ENCODE data around the gene SEMA3C. TPM values are rescaled to one million over a fixed set of nuclear protein-coding genes. Genes with fewer than 3 reads are reported as not detected.

The SEMA3C gene
- total and polyA plus RNA-seq, 2 experiments from 2014 or later = 34.8 to 134 TPM

DNA sequence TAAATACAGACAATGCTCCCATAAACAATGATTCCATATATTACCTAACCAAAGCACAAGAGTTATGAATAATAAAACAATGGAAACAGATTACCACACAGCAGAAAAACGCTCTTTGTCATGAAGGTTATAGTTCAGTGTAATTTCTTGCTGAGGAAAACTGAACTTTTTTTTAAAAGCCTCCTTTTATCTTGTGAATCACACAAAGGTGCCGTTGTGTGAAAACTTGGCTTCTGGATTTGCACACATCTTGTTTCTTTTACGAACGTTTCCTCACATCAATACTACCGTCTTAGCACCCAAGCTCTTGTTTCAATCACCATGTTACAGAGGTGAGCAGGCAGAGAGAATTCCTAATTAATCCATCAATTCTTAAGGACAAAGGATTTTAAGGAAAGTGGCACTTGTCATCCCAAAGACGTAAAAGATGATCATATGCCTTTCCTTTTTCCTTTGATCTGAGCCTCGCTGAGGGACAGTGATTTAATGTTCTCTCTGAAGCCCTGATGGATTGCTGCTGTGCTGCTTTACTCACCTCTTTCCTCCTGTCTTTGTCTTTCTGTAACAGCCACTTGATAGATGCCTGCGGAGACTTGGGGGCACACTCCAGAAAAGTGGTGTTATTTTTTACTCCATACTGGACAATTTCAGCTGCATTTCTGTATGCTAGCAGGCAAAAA is 170.3 kb downstream of the SEMA3C start:
- Histone ChIP-seq H3K4me3 (no peak overlapping the region), H3K79me2 (no peaks in the 10 kb centered on the region), H3K27ac (no peak overlapping the region), H3K4me2 (no peak overlapping the region), H2AFZ (no peak overlapping the region), H3K27me3 (no peaks in the 10 kb centered on the region), H3K9me2 (replicated peaks; ENCODE audit: insufficient read depth) (no peaks in the 10 kb centered on the region), H3K36me3 (replicated peaks; ENCODE audit: insufficient read depth, low read depth) (no peaks in the 10 kb centered on the region), H4K20me1 (ENCODE audit: insufficient read depth, poor library complexity, severe bottlenecking) (no peaks in the 10 kb centered on the region), H3K4me1 (ENCODE audit: insufficient read depth) (no peaks in the 10 kb centered on the region), H3K9me3 (ENCODE audit: low read depth) (no peaks in the 10 kb centered on the region)
- 62% methylated on average over 8 of the region's 8 CpGs for WGBS (ENCODE audit: low lambda C conversion rate, missing lambda C conversion rate)
- TF ChIP-seq EZH2phosphoT487 (IDR thresholded peaks at IDR 0.05; ENCODE audit: low read depth, severe bottlenecking, unreplicated experiment) = no peak
- no peak for TF ChIP-seq EZH2 (IDR thresholded peaks at IDR 0.05; ENCODE audit: borderline replicate concordance)
- TF ChIP-seq, protein P1, sequence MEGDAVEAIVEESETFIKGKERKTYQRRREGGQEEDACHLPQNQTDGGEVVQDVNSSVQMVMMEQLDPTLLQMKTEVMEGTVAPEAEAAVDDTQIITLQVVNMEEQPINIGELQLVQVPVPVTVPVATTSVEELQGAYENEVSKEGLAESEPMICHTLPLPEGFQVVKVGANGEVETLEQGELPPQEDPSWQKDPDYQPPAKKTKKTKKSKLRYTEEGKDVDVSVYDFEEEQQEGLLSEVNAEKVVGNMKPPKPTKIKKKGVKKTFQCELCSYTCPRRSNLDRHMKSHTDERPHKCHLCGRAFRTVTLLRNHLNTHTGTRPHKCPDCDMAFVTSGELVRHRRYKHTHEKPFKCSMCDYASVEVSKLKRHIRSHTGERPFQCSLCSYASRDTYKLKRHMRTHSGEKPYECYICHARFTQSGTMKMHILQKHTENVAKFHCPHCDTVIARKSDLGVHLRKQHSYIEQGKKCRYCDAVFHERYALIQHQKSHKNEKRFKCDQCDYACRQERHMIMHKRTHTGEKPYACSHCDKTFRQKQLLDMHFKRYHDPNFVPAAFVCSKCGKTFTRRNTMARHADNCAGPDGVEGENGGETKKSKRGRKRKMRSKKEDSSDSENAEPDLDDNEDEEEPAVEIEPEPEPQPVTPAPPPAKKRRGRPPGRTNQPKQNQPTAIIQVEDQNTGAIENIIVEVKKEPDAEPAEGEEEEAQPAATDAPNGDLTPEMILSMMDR (IDR thresholded peaks at IDR 0.05; ENCODE audit: poor library complexity) = no peak
- no peak for DNase-seq (ENCODE audit: low spot score)

DNA sequence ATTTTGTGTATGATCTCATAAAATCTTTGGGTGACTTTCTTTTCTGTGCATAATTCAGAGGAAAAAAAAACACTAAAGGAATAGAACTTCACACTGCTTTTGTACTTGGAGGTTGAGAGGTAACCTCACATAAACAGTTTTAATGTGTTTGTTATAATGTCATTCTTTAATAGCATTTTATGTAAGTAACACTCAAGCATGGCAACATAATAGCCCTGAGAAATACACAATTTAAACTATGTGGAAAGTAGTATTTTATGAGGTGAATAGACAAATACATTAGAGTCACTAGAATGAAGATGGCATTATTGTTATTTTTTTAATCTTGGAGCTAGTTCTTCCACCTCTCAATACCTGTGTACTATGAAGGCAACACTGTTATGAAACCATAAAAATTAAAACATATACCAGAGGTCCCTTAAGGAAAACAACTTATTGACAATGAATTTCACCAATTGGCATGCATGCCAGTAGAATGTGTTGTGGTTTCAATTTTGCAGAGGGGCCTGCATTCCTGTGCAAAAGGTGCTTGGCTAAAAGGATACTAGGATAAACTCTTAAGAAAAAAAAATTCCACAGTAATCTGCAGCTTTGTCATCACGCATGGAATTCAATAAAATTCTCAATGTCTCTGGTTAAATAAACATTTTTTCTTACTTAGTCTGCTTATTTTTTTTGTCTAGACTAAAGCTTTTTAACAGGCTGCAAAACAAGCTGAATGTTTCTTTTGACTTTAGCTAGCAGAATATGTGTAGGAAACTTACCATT is 177.9 kb downstream of the SEMA3C start:
- Histone ChIP-seq H3K79me2 (no peaks in the 10 kb centered on the region), H3K36me3 (replicated peaks; ENCODE audit: insufficient read depth, low read depth) (no peaks in the 10 kb centered on the region), H3K9me3 (ENCODE audit: low read depth) (no peaks in the 10 kb centered on the region), H3K4me2 (peak overlapping the region; percentile 6), H2AFZ (no peak overlapping the region), H4K20me1 (ENCODE audit: insufficient read depth, poor library complexity, severe bottlenecking) (no peaks in the 10 kb centered on the region), H3K4me1 (ENCODE audit: insufficient read depth) (peaks cover 10% of the 10 kb centered on the region), H3K9me2 (replicated peaks; ENCODE audit: insufficient read depth) (no peaks in the 10 kb centered on the region), H3K27me3 (no peaks in the 10 kb centered on the region), H3K27ac (peak overlapping the region; percentile 41), H3K4me3 (no peak overlapping the region)
- no peak for DNase-seq (ENCODE audit: low spot score)
- TF ChIP-seq, protein P1 (IDR thresholded peaks at IDR 0.05; ENCODE audit: poor library complexity) = no peak
- TF ChIP-seq EZH2 (IDR thresholded peaks at IDR 0.05; ENCODE audit: borderline replicate concordance) (no peak), EZH2phosphoT487 (IDR thresholded peaks at IDR 0.05; ENCODE audit: low read depth, severe bottlenecking, unreplicated experiment) (no peak)
- 21% methylated on average over 1 of the region's 1 CpG for WGBS (ENCODE audit: low lambda C conversion rate, missing lambda C conversion rate)

DNA sequence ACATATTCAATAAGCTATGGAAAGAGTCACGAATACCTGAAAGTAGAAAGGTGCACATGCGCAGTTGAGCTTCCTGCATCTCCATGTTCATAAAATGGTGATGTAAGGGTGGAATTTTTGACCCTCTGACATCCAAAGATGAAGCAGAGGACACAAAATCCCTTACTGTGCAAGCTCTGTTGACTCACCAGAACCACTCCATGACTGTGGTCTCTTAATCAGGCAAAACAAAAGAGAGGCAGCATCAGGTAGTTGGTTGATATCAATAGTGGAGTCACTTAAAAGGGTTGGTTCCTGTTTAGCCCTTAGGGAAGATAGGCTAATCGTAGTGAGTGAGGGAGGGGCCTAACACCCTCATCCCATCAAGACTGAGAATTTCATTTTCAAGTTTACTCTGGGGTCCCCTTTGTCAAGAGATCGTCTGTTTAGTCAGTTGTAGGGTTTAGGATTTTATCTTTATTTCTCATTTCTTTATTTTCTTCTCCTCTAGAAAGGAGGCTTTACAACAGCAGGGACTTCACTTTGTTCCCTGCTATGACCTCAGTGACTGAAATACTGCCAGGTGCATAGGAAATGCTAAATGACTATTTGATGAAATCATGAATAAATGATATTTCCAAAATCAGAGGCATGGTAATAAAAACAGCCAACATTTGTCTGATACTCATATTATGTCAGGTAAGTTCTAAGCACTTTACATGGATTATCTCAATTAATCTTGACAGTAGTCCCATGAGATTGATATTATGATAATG is 182.3 kb downstream of the SEMA3C start:
- Histone ChIP-seq H3K27me3 (no peaks in the 10 kb centered on the region), H3K79me2 (no peaks in the 10 kb centered on the region), H3K4me3 (no peak overlapping the region), H3K9me2 (replicated peaks; ENCODE audit: insufficient read depth) (no peaks in the 10 kb centered on the region), H3K27ac (no peak overlapping the region), H3K4me2 (no peak overlapping the region), H4K20me1 (ENCODE audit: insufficient read depth, poor library complexity, severe bottlenecking) (no peaks in the 10 kb centered on the region), H2AFZ (no peak overlapping the region), H3K4me1 (ENCODE audit: insufficient read depth) (peaks cover 6% of the 10 kb centered on the region), H3K9me3 (ENCODE audit: low read depth) (no peaks in the 10 kb centered on the region), H3K36me3 (replicated peaks; ENCODE audit: insufficient read depth, low read depth) (no peaks in the 10 kb centered on the region)
- TF ChIP-seq EZH2phosphoT487 (IDR thresholded peaks at IDR 0.05; ENCODE audit: low read depth, severe bottlenecking, unreplicated experiment) (no peak), EZH2 (IDR thresholded peaks at IDR 0.05; ENCODE audit: borderline replicate concordance) (no peak)
- TF ChIP-seq, protein P1 (IDR thresholded peaks at IDR 0.05; ENCODE audit: poor library complexity) = no peak
- 85% methylated on average over 4 of the region's 4 CpGs for WGBS (ENCODE audit: low lambda C conversion rate, missing lambda C conversion rate)
- DNase-seq (ENCODE audit: low spot score) = no peak
